ENCODE results near the gene CHMP4B. TPM values are rescaled to one million over a fixed set of nuclear protein-coding genes. Genes with fewer than 3 reads are reported as not detected.
A peak's percentile ranks its signal among the peaks of the same experiment; 100 is the strongest.

The CHMP4B gene
- total RNA-seq, 3 donors from 2014 or later (not counting 1 experiment from before 2014, with no cell fraction given), result 63.7 to 74.0 (median 70.0) TPM

DNA sequence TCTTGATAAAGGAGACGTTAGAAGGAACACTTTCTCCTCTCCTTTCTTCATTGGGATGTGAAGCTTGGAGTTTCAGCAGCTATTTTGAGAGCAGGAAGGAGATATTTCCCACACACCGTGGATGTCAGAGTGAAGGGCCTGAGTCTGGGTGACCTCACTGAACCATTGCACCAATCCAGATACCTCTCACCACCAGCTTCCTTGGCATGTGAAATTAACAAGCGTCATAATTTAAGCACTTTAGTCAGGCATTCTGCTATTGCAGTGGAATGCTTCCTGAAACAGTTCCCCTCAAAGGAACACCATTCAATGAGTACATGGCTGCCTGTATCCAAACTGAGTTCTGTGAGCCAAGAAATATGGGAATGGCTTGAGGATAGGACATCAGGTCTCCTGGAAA lies 83.7 kb downstream of the CHMP4B start:
- DNase-seq, result no peak
- Mint-ChIP-seq H3K4me1 (no peaks in the 10 kb centered on the region), H3K27me3 (ENCODE audit: low read depth in 2 of 2) (peaks cover 8 to 22% of the 10 kb centered on the region in 2 donors), H3K36me3 (no peaks in the 10 kb centered on the region), H3K9me3 (no peaks in the 10 kb centered on the region), H3K27ac (no peak overlapping the region), H3K4me3 (no peak overlapping the region)
- no peak for ATAC-seq
- TF ChIP-seq, protein P1, sequence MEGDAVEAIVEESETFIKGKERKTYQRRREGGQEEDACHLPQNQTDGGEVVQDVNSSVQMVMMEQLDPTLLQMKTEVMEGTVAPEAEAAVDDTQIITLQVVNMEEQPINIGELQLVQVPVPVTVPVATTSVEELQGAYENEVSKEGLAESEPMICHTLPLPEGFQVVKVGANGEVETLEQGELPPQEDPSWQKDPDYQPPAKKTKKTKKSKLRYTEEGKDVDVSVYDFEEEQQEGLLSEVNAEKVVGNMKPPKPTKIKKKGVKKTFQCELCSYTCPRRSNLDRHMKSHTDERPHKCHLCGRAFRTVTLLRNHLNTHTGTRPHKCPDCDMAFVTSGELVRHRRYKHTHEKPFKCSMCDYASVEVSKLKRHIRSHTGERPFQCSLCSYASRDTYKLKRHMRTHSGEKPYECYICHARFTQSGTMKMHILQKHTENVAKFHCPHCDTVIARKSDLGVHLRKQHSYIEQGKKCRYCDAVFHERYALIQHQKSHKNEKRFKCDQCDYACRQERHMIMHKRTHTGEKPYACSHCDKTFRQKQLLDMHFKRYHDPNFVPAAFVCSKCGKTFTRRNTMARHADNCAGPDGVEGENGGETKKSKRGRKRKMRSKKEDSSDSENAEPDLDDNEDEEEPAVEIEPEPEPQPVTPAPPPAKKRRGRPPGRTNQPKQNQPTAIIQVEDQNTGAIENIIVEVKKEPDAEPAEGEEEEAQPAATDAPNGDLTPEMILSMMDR (IDR thresholded peaks at IDR 0.05), result no peak
- Histone ChIP-seq H3K27me3 (ENCODE audit: control insufficient read depth, insufficient read depth, low read length) (no peaks in the 10 kb centered on the region), H3K4me3 (ENCODE audit: low read length) (no peak overlapping the region), H3K36me3 (ENCODE audit: control insufficient read depth, insufficient read depth, low read length) (no peaks in the 10 kb centered on the region), H3K4me1 (ENCODE audit: control insufficient read depth, insufficient read depth, low read length) (no peaks in the 10 kb centered on the region), H3K9me3 (ENCODE audit: control insufficient read depth, insufficient read depth, low read length) (no peaks in the 10 kb centered on the region), H3K27ac (ENCODE audit: low read length) (no peak overlapping the region)
- intact Hi-C loops (cut with micrococcal nuclease), result no loop called here
- WGBS (ENCODE audit: insufficient coverage), result 65% methylated on average over 2 of the region's 3 CpGs

DNA sequence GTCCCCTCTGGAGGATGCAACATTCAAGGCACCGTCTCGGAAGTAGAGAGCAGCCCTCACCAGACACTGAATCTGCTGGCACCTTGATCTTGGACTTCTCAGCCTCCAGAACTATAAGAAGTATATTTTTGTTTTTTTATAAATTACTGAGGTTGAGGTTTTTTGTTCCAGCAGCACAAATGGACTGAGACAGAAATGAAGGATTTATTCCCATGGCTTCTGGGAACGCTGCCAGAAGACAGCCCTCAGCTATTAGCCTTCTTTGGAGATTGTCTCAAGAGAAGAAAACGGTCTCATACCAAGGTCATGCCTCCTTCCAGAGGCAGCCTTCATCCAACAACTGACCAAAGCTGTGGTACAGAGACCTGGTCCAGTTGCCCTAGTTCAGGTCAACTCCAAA lies 85.4 kb downstream of the CHMP4B start:
- Mint-ChIP-seq H3K27ac (no peak overlapping the region), H3K4me1 (no peaks in the 10 kb centered on the region), H3K9me3 (no peaks in the 10 kb centered on the region), H3K27me3 (ENCODE audit: low read depth in 2 of 2) (peaks cover 8 to 22% of the 10 kb centered on the region in 2 donors), H3K4me3 (no peak overlapping the region), H3K36me3 (no peaks in the 10 kb centered on the region)
- intact Hi-C loops (cut with micrococcal nuclease), result no loop called here
- 78% methylated on average over 4 of the region's 4 CpGs for WGBS (ENCODE audit: insufficient coverage)
- Histone ChIP-seq H3K4me1 (ENCODE audit: control insufficient read depth, insufficient read depth, low read length) (no peaks in the 10 kb centered on the region), H3K4me3 (ENCODE audit: low read length) (no peak overlapping the region), H3K27ac (ENCODE audit: low read length) (no peak overlapping the region), H3K27me3 (ENCODE audit: control insufficient read depth, insufficient read depth, low read length) (no peaks in the 10 kb centered on the region), H3K9me3 (ENCODE audit: control insufficient read depth, insufficient read depth, low read length) (no peaks in the 10 kb centered on the region), H3K36me3 (ENCODE audit: control insufficient read depth, insufficient read depth, low read length) (no peaks in the 10 kb centered on the region)
- TF ChIP-seq, protein P1 (IDR thresholded peaks at IDR 0.05), result no peak
- DNase-seq, result no peak
- ATAC-seq, result no peak

DNA sequence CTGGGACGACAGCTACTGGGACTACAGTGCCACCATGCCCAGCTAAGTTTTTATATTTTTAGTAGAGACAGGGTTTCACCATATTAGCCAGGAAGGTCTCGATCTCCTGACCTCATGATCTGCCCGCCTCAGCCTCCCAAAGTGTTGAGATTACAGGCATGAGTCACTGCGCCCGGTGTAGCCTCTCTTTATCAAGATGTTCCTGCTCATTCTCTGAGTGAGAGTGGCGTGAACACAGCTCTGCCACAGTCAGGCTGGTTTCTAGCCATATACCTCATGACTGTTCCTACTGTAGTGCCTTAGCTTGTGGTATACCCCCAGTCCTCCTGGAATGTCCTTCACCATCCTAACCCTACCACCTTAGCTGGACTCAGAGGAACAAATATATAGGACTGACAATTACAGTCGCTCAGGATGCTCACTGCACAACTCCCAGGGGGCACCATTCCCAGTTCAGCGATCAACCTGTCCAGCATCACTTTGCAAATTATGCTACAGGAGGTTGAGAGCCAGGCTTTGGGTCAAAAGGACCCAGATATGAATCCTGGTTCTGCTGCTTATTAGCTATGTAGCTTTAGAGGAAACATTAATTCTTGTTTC lies 86.3 kb downstream of the CHMP4B start:
- DNase-seq (peak in 1 of 2 donors; percentile 27), ATAC-seq (no peak)
- H3K27ac ChIP-seq (ENCODE audit: low read length), result no peak overlapping the region
- Mint-ChIP-seq H3K36me3 (no peaks in the 10 kb centered on the region), H3K4me1 (no peaks in the 10 kb centered on the region), H3K27me3 (ENCODE audit: low read depth in 2 of 2) (peaks cover 13 to 27% of the 10 kb centered on the region in 2 donors), H3K9me3 (no peaks in the 10 kb centered on the region), H3K27ac (no peak overlapping the region), H3K4me3 (no peak overlapping the region)
- TF ChIP-seq, protein P1 (IDR thresholded peaks at IDR 0.05), result no peak
- no peaks in the 10 kb centered on the region for H3K4me1 ChIP-seq (ENCODE audit: control insufficient read depth, insufficient read depth, low read length)
- intact Hi-C loops (cut with micrococcal nuclease), result no loop called here
- no peaks in the 10 kb centered on the region for H3K27me3 ChIP-seq (ENCODE audit: control insufficient read depth, insufficient read depth, low read length)
- no peak overlapping the region for H3K4me3 ChIP-seq (ENCODE audit: low read length)
- WGBS (ENCODE audit: insufficient coverage), result 80% methylated on average over 8 of the region's 8 CpGs
- H3K9me3 ChIP-seq (ENCODE audit: control insufficient read depth, insufficient read depth, low read length), result no peaks in the 10 kb centered on the region
- no peaks in the 10 kb centered on the region for H3K36me3 ChIP-seq (ENCODE audit: control insufficient read depth, insufficient read depth, low read length)

DNA sequence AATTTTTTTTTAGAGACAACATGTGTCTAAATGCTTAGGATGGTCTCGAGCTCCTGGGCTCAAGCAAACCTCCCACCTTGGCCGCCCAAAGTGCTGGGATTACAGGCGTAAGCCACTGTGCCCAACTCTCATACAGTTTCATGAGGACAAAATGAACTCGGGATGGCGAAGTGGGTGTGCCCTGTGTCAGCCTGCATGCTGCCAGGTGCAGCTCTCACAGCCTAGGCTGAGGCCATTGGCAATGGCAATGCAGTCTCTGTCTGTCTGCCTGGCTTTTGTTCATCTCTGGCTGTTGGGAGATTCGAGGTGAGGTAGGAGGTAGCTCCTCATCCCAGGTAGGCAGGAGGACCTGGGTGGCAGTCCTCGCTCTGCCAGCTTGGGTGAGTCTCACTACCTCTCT lies 88.0 kb downstream of the CHMP4B start:
- DNase-seq, result no peak
- Mint-ChIP-seq H3K27me3 (ENCODE audit: low read depth in 2 of 2) (peaks cover 15 to 26% of the 10 kb centered on the region in 2 donors), H3K36me3 (no peaks in the 10 kb centered on the region), H3K9me3 (no peaks in the 10 kb centered on the region), H3K27ac (no peak overlapping the region), H3K4me1 (no peaks in the 10 kb centered on the region), H3K4me3 (no peak overlapping the region)
- ATAC-seq, result no peak
- Histone ChIP-seq H3K27me3 (ENCODE audit: control insufficient read depth, insufficient read depth, low read length) (no peaks in the 10 kb centered on the region), H3K27ac (ENCODE audit: low read length) (no peak overlapping the region), H3K9me3 (ENCODE audit: control insufficient read depth, insufficient read depth, low read length) (no peaks in the 10 kb centered on the region), H3K4me1 (ENCODE audit: control insufficient read depth, insufficient read depth, low read length) (no peaks in the 10 kb centered on the region), H3K4me3 (ENCODE audit: low read length) (no peak overlapping the region), H3K36me3 (ENCODE audit: control insufficient read depth, insufficient read depth, low read length) (no peaks in the 10 kb centered on the region)
- 82% methylated on average over 7 of the region's 7 CpGs for WGBS (ENCODE audit: insufficient coverage)
- intact Hi-C loops (cut with micrococcal nuclease), result no loop called here
- TF ChIP-seq, protein P1 (IDR thresholded peaks at IDR 0.05), result no peak
